ENCODE data around the gene ASTN1. TPM values are rescaled to one million over a fixed set of nuclear protein-coding genes. Genes with fewer than 3 reads are reported as not detected.

ASTN1 gene
- total and polyA plus RNA-seq, 3 experiments from 2014 or later = not detected

DNA sequence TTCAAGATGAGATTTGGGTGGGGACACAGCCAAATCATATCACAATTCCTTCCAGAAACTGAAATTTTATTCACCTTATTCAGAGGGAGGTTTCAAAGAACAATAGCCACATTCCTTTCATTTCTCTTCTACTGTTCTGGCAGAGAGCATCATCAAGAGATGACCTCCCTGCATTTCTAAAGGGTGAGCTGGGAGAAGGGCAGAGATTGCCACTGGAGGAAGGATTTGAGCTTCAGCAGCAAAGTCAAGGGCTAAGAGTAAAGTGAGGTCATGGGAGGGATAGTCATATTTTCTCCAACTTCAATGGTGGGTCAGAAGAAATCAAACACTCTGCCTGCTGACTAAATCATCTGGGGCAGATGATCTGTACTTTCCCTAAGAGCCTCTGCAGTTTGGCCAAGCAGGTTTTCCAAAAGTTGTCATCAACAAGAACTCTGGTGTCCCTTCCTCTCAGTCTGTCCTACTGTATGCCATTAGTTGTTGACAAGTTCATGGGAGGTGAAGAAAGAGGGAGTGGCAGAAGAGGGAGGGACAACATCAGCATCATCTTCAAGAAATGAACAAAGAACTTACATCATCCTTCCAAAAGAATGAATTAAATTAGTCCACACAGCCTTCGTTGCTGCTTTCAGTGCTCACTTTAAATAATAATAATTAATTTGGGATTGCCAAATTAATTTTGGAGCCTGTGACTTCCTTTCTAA is 298.3 kb downstream of the ASTN1 start:
- Mint-ChIP-seq H3K4me1 (no peaks in the 10 kb centered on the region), H3K27ac (no peak overlapping the region), H3K27me3 (peaks cover 0 to 1% of the 10 kb centered on the region in 2 donors), H3K9me3 (peaks cover 0 to 6% (median 3%) of the 10 kb centered on the region in 5 donors), H3K4me3 (no peak overlapping the region), H3K36me3 (no peaks in the 10 kb centered on the region)
- ChIA-PET CTCF (no interaction called here), POLR2A (no interaction called here)
- H3K36me3 ChIP-seq (ENCODE audit: insufficient read depth, low read length) = no peaks in the 10 kb centered on the region
- H3K27me3 ChIP-seq (ENCODE audit: insufficient read depth, low read length, poor library complexity, severe bottlenecking) = no peaks in the 10 kb centered on the region
- H3K9me3 ChIP-seq (ENCODE audit: low read length) = no peaks in the 10 kb centered on the region
- no peak overlapping the region for H3K4me3 ChIP-seq (ENCODE audit: low read length)
- no peaks in the 10 kb centered on the region for H3K4me1 ChIP-seq (ENCODE audit: insufficient read depth, low read length)
- no peak overlapping the region for H3K27ac ChIP-seq (ENCODE audit: low read depth, low read length)
- no peak for DNase-seq

DNA sequence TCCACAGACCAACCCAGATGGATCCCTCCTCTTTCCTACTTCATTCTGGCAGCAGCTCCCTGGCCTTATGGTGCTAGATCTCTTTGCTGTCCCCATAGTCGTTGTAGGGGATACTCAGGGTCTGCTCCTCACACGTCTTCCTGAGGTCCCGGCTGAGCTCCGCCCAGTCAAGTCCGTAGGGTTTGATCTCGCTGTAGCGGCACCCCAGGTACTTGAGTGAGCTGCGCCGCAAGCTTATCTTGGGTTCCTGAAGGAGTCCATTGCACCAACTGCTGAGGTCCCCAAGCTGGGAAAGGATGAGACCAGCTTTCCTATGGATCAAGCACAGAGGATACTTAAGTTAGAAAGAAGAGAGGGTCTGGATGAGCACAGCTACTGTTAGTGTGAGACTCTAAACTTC is 300.3 kb downstream of the ASTN1 start:
- H3K9me3 Mint-ChIP-seq = peaks cover 0 to 6% (median 3%) of the 10 kb centered on the region in 5 donors
- no peak overlapping the region for H3K4me3 Mint-ChIP-seq
- Histone ChIP-seq H3K9me3 (ENCODE audit: low read length) (no peaks in the 10 kb centered on the region), H3K4me1 (ENCODE audit: insufficient read depth, low read length) (no peaks in the 10 kb centered on the region), H3K36me3 (ENCODE audit: insufficient read depth, low read length) (no peaks in the 10 kb centered on the region), H3K27me3 (ENCODE audit: insufficient read depth, low read length, poor library complexity, severe bottlenecking) (no peaks in the 10 kb centered on the region), H3K27ac (ENCODE audit: low read depth, low read length) (no peak overlapping the region), H3K4me3 (ENCODE audit: low read length) (no peak overlapping the region)
- no peaks in the 10 kb centered on the region for H3K4me1 Mint-ChIP-seq
- H3K27me3 Mint-ChIP-seq = peaks cover 0 to 1% of the 10 kb centered on the region in 2 donors
- no peak for DNase-seq
- H3K36me3 Mint-ChIP-seq = no peaks in the 10 kb centered on the region
- H3K27ac Mint-ChIP-seq = no peak overlapping the region
- POLR2A ChIA-PET = no interaction called here
- CTCF ChIA-PET = no interaction called here

- no peak for DNase-seq
- Mint-ChIP-seq H3K4me3 (no peak overlapping the region), H3K36me3 (no peaks in the 10 kb centered on the region), H3K4me1 (no peaks in the 10 kb centered on the region), H3K27me3 (peaks cover 0 to 3% of the 10 kb centered on the region in 2 donors), H3K9me3 (peaks cover 0 to 6% (median 3%) of the 10 kb centered on the region in 5 donors), H3K27ac (no peak overlapping the region)
- H3K4me1 ChIP-seq (ENCODE audit: insufficient read depth, low read length) = no peaks in the 10 kb centered on the region
- ChIA-PET POLR2A (no interaction called here), CTCF (no interaction called here)
- no peaks in the 10 kb centered on the region for H3K27me3 ChIP-seq (ENCODE audit: insufficient read depth, low read length, poor library complexity, severe bottlenecking)
- H3K4me3 ChIP-seq (ENCODE audit: low read length) = no peak overlapping the region
- no peaks in the 10 kb centered on the region for H3K36me3 ChIP-seq (ENCODE audit: insufficient read depth, low read length)
- H3K27ac ChIP-seq (ENCODE audit: low read depth, low read length) = no peak overlapping the region
- H3K9me3 ChIP-seq (ENCODE audit: low read length) = no peaks in the 10 kb centered on the region
Observed at GRCh38 chr1:176863613-176864012, 300.9 kb downstream of the ASTN1 start.

DNA sequence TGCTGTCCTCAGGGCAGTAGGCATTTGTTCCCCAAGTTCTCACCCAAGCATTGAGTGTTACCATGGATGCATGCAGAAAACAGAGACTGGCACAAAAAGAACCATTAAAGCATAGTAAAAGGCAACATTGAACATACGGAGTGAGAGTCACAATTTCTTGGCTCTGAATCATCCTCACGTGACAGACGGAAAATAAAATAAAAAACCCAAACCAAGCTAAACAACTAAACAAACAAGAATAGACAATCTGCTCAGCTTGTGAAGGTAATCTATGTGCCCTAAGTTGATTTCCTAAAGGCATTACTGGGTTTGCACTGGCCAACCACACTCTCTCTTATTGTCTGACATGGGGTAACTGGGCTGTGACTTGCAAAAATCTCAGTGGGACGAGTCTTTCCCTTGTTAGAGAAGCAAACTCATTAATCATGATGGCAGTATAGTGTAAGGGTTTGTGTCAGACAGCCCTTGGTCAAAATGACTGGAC is 306.0 kb downstream of the ASTN1 start:
- Mint-ChIP-seq H3K36me3 (no peaks in the 10 kb centered on the region), H3K9me3 (no peaks in the 10 kb centered on the region), H3K27ac (peak overlapping the region in 1 of 8 donors; percentile 78), H3K4me1 (no peaks in the 10 kb centered on the region), H3K27me3 (peaks cover 0 to 2% of the 10 kb centered on the region in 2 donors), H3K4me3 (no peak overlapping the region)
- Histone ChIP-seq H3K27me3 (ENCODE audit: insufficient read depth, low read length, poor library complexity, severe bottlenecking) (no peaks in the 10 kb centered on the region), H3K4me3 (ENCODE audit: low read length) (no peak overlapping the region), H3K9me3 (ENCODE audit: low read length) (no peaks in the 10 kb centered on the region), H3K4me1 (ENCODE audit: insufficient read depth, low read length) (no peaks in the 10 kb centered on the region), H3K27ac (ENCODE audit: low read depth, low read length) (no peak overlapping the region), H3K36me3 (ENCODE audit: insufficient read depth, low read length) (no peaks in the 10 kb centered on the region)
- no peak for DNase-seq
- POLR2A ChIA-PET = no interaction called here
- CTCF ChIA-PET = no interaction called here

DNA sequence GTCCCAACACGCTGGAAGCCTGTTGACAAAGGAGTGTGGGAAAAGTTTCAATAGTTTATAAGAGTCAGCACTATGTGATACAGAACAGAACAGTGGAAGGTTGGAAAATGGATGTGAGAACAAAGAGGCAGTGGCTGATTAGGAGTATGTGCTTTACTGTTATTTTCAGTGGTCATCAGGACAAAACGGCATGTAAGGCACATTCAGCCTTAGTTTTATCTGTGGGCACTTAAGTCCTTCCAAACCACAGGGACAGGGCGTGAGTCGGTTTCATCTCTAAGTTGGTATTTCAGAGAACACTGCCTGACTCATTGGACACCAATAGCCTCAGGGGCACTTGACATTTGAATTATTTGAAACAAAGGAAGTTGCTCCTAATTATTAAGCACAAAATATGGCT is 306.9 kb downstream of the ASTN1 start:
- ChIA-PET CTCF (no interaction called here), POLR2A (no interaction called here)
- Mint-ChIP-seq H3K4me1 (no peaks in the 10 kb centered on the region), H3K9me3 (no peaks in the 10 kb centered on the region), H3K27me3 (peaks cover 0 to 2% of the 10 kb centered on the region in 2 donors), H3K36me3 (no peaks in the 10 kb centered on the region), H3K4me3 (no peak overlapping the region), H3K27ac (no peak overlapping the region)
- no peak for DNase-seq
- H3K9me3 ChIP-seq (ENCODE audit: low read length) = no peaks in the 10 kb centered on the region
- no peak overlapping the region for H3K4me3 ChIP-seq (ENCODE audit: low read length)
- H3K4me1 ChIP-seq (ENCODE audit: insufficient read depth, low read length) = no peaks in the 10 kb centered on the region
- H3K27me3 ChIP-seq (ENCODE audit: insufficient read depth, low read length, poor library complexity, severe bottlenecking) = no peaks in the 10 kb centered on the region
- H3K36me3 ChIP-seq (ENCODE audit: insufficient read depth, low read length) = no peaks in the 10 kb centered on the region
- H3K27ac ChIP-seq (ENCODE audit: low read depth, low read length) = no peak overlapping the region

DNA sequence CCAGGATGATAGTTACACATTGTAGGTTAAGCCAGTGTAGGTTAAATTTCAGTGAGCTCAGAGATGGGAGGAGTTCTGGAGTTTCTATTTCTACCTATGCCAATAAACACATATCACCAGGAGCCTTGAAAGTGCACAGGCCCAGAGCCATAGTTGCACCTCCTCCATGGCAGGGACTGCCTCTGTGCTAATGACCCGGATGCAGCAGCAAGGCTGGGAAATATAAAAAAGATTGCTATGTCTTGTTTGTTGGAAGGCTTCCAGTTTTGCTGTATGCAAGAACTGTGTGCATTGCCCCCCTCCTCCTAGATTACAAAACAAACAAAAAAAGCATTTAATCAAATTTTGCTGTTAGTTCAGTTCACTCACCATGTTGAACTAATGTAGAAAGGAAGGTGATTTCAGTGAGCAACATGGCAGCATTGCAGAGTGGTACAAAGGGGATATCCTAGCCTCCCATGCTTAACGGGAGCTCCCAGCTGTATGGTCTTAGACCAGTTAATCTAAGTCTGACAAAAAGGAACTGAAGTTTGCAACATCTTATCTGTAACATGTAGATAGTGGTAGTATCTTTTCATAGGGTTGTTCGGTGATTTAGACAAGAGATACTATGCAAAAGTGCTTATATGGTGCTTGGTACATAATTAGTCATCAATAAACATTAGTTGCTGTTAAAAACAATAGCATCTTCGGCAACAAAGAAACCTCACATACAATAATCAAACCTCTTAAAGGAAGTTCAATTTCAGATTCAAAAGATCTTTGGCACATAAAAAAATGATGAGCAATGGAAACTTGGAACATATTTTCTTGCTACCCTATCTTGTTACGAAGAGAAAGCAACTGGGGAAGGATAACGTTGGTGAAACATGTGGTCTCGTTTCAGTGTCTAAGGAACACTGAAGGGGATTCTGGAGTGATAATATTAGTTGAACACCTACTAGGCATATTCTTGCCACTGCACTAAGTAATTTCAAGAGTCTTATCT is 309.5 kb downstream of the ASTN1 start:
- Histone ChIP-seq H3K27ac (ENCODE audit: low read depth, low read length) (no peak overlapping the region), H3K4me1 (ENCODE audit: insufficient read depth, low read length) (no peaks in the 10 kb centered on the region), H3K36me3 (ENCODE audit: insufficient read depth, low read length) (no peaks in the 10 kb centered on the region), H3K4me3 (ENCODE audit: low read length) (no peak overlapping the region), H3K9me3 (ENCODE audit: low read length) (no peaks in the 10 kb centered on the region), H3K27me3 (ENCODE audit: insufficient read depth, low read length, poor library complexity, severe bottlenecking) (no peaks in the 10 kb centered on the region)
- H3K27ac Mint-ChIP-seq = no peak overlapping the region
- no peaks in the 10 kb centered on the region for H3K4me1 Mint-ChIP-seq
- no peak overlapping the region for H3K4me3 Mint-ChIP-seq
- ChIA-PET CTCF (no interaction called here), POLR2A (no interaction called here)
- peaks cover 0 to 2% of the 10 kb centered on the region in 2 donors for H3K27me3 Mint-ChIP-seq
- no peaks in the 10 kb centered on the region for H3K36me3 Mint-ChIP-seq
- DNase-seq = no peak
- no peaks in the 10 kb centered on the region for H3K9me3 Mint-ChIP-seq

- no peaks in the 10 kb centered on the region for H3K4me1 ChIP-seq (ENCODE audit: insufficient read depth, low read length)
- H3K4me3 ChIP-seq (ENCODE audit: low read length) = no peak overlapping the region
- DNase-seq = no peak
- no peaks in the 10 kb centered on the region for H3K36me3 ChIP-seq (ENCODE audit: insufficient read depth, low read length)
- Mint-ChIP-seq H3K27me3 (peaks cover 0 to 1% of the 10 kb centered on the region in 2 donors), H3K36me3 (no peaks in the 10 kb centered on the region), H3K27ac (no peak overlapping the region), H3K4me1 (no peaks in the 10 kb centered on the region), H3K9me3 (no peaks in the 10 kb centered on the region), H3K4me3 (no peak overlapping the region)
- H3K9me3 ChIP-seq (ENCODE audit: low read length) = no peaks in the 10 kb centered on the region
- no peaks in the 10 kb centered on the region for H3K27me3 ChIP-seq (ENCODE audit: insufficient read depth, low read length, poor library complexity, severe bottlenecking)
- CTCF ChIA-PET = no interaction called here
- POLR2A ChIA-PET = no interaction called here
- no peak overlapping the region for H3K27ac ChIP-seq (ENCODE audit: low read depth, low read length)
Observed at GRCh38 chr1:176854121-176854520, 310.4 kb downstream of the ASTN1 start.

GRCh38 chr1:176853503-176853902 is 311.0 kb downstream of the ASTN1 start:
- no peaks in the 10 kb centered on the region for H3K9me3 Mint-ChIP-seq
- no peaks in the 10 kb centered on the region for H3K27me3 ChIP-seq (ENCODE audit: insufficient read depth, low read length, poor library complexity, severe bottlenecking)
- H3K4me1 Mint-ChIP-seq = no peaks in the 10 kb centered on the region
- H3K27ac Mint-ChIP-seq = no peak overlapping the region
- no peaks in the 10 kb centered on the region for H3K27me3 Mint-ChIP-seq
- H3K27ac ChIP-seq (ENCODE audit: low read depth, low read length) = no peak overlapping the region
- H3K4me1 ChIP-seq (ENCODE audit: insufficient read depth, low read length) = no peaks in the 10 kb centered on the region
- no peak overlapping the region for H3K4me3 ChIP-seq (ENCODE audit: low read length)
- no peaks in the 10 kb centered on the region for H3K36me3 ChIP-seq (ENCODE audit: insufficient read depth, low read length)
- ChIA-PET POLR2A (no interaction called here), CTCF (no interaction called here)
- no peak for DNase-seq
- no peaks in the 10 kb centered on the region for H3K9me3 ChIP-seq (ENCODE audit: low read length)
- H3K4me3 Mint-ChIP-seq = no peak overlapping the region
- H3K36me3 Mint-ChIP-seq = no peaks in the 10 kb centered on the region

Data from CD8-positive, alpha-beta memory T cell (primary cell).